Measurements from ENCODE around the gene VTI1B.
A peak's percentile ranks its signal among the peaks of the same experiment; 100 is the strongest.

VTI1B gene

GRCh38 chr14:67599698-67600561 lies 74.5 kb downstream of the VTI1B start, which contains the start of gene PIGH:
Gene PIGH (minus strand): TSS chr14:67600268. CDS start chr14:67600203, 65 bp downstream.
- Mint-ChIP-seq H3K9me3 (no peaks in the 10 kb centered on the region), H3K4me3 (peak within 1 kb of the TSS; percentile 90)

More at GRCh38 chr14:67599698-67600561, 74.5 kb downstream of the VTI1B start, which contains the start of gene PIGH:
- peaks cover 10% of the 10 kb centered on the region for H3K36me3 Mint-ChIP-seq (ENCODE audit: low read depth)
- peaks cover 14% of the 10 kb centered on the region for H3K27me3 Mint-ChIP-seq (ENCODE audit: low read depth)
- peak within 1 kb of the TSS; percentile 95 for H3K27ac Mint-ChIP-seq
- H3K4me1 Mint-ChIP-seq (ENCODE audit: low read depth): peaks cover 30% of the 10 kb centered on the region
